GM06990 (cell line): ENCODE measurements around the gene TMEM255B.

Experiments
- DNase-seq: peaks from one replicate; pipeline ENCODE4 v3.0.0-alpha.2; 2011; ENCODE audit not compliant: insufficient read length; ENCODE audit errors: extremely low read depth
- H3K27me3 ChIP-seq: replicated peaks from 2 replicates; pipeline ENCODE4 v1.6.0; 2011; ENCODE audit warnings: low read length; ENCODE audit not compliant: control insufficient read depth, insufficient read depth
- H3K36me3 ChIP-seq: 2 replicates; pipeline ENCODE4 v1.5.1; 2011; ENCODE audit warnings: low read length; ENCODE audit not compliant: control insufficient read depth, insufficient read depth
- H3K4me3 ChIP-seq: replicated peaks from 2 replicates; pipeline ENCODE4 v1.5.1; 2011; ENCODE audit warnings: low read depth, mild to moderate bottlenecking, control low read depth, low read length
- TF ChIP-seq, protein P1 (sequence below): IDR thresholded peaks from 2 replicates; pipeline ENCODE4 v1.5.1; 2011; ENCODE audit warnings: low read length, control low read depth, mild to moderate bottlenecking, inconsistent platforms; ENCODE audit not compliant: insufficient read depth, poor library complexity, severe bottlenecking

Gene TMEM255B

DNA sequence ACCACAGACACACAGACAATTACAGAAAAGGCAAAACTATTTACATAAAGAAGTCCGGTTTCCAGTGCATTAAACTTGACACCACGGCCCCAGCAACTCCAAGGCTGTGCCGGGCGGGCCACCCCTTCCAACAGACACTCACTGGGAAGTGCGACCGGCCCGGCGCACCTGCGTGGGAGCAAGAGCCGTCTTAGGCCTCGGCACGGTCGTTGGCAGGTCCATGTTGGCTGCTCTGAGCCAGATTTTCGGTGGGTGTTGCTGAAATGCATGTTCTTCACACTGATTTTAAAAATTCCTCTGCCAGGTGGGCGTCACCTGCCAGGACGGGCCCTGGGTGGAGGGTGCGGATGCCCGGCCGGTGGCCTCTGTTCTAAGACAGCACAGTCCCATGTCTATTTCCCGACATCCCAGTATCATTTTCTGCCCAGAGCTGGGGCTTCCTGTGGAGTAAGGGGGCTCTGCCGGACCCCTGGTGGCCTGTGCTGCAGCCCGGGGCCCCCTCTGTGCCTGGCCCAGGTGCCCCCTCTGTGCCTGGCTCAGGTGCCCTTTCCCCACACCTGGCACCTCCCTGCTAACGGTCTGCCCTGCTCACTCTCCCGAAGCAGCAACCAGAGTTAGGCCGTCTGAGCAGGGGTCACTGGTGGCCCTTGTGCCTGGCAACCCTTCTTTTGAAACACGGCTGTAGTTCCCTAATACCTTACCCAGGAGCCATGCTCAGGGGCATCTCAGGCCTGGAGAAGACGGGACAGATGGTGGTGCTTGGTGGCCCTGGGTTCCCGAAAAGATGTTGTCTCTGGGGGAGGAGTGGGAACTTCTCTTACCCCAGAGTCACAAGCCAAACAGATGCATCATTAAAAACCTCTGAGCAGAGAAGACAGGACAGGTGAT lies 9.2 kb downstream of the TMEM255B start:
- TF ChIP-seq, protein P1, sequence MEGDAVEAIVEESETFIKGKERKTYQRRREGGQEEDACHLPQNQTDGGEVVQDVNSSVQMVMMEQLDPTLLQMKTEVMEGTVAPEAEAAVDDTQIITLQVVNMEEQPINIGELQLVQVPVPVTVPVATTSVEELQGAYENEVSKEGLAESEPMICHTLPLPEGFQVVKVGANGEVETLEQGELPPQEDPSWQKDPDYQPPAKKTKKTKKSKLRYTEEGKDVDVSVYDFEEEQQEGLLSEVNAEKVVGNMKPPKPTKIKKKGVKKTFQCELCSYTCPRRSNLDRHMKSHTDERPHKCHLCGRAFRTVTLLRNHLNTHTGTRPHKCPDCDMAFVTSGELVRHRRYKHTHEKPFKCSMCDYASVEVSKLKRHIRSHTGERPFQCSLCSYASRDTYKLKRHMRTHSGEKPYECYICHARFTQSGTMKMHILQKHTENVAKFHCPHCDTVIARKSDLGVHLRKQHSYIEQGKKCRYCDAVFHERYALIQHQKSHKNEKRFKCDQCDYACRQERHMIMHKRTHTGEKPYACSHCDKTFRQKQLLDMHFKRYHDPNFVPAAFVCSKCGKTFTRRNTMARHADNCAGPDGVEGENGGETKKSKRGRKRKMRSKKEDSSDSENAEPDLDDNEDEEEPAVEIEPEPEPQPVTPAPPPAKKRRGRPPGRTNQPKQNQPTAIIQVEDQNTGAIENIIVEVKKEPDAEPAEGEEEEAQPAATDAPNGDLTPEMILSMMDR = no peak
- Histone ChIP-seq H3K27me3 (no peaks in the 10 kb centered on the region), H3K4me3 (no peak overlapping the region), H3K36me3 (no peaks in the 10 kb centered on the region)
- DNase-seq = no peak

- TF ChIP-seq, protein P1 = no peak
- no peak for DNase-seq
- Histone ChIP-seq H3K36me3 (no peaks in the 10 kb centered on the region), H3K27me3 (no peaks in the 10 kb centered on the region), H3K4me3 (no peak overlapping the region)
Observed at GRCh38 chr13:113769106-113769505, 10.1 kb downstream of the TMEM255B start.

DNA sequence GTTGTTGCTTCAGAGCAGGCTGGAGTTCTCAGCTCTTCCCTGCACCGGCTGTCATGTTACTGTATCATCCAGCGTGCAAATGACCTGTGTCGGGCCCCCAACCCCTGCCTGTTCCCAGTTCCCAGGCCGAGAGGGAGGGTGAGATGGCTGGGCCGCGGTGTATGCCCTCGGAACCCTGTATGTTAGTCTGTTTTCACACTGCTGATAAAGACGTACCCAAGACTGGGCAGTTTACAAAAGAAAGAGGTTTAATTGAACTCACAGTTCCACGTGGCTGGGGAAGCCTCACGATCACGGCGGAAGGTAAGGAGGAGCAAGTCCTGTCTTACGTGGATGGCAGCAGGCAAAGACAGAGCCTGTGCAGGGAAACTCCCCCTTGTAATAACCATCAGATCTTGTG lies 10.9 kb downstream of the TMEM255B start:
- Histone ChIP-seq H3K36me3 (no peaks in the 10 kb centered on the region), H3K4me3 (no peak overlapping the region), H3K27me3 (no peaks in the 10 kb centered on the region)
- TF ChIP-seq, protein P1 = no peak
- DNase-seq = no peak

GRCh38 chr13:113770441-113770840 lies 11.4 kb downstream of the TMEM255B start:
- H3K36me3 ChIP-seq = no peaks in the 10 kb centered on the region
- no peaks in the 10 kb centered on the region for H3K27me3 ChIP-seq
- H3K4me3 ChIP-seq = no peak overlapping the region
- TF ChIP-seq, protein P1 = no peak
- DNase-seq = no peak

DNA sequence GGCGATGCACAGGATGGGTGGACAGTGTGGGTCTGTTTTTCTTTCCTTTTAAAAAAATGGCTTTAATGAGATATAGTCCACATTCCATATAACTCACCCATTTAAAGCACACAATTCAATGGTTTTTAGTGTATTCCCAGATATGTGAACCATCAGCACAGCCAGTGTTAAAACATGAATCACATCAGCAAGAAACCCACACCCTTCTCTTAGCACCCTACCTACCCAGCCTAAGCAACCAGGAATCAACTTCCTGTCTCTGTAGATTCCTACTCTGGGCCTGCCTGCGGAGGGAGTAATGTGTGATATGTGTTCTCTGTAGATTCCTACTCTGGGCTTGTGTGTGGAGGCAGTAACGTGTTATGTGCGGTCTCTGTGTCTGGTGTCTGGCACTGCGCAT lies 11.9 kb downstream of the TMEM255B start:
- Histone ChIP-seq H3K4me3 (no peak overlapping the region), H3K36me3 (no peaks in the 10 kb centered on the region), H3K27me3 (no peaks in the 10 kb centered on the region)
- no peak for DNase-seq
- TF ChIP-seq, protein P1 = no peak
